Hair follicle dermal papilla cell (primary cell): ENCODE results near the gene RXYLT1. TPM values are rescaled to one million over a fixed set of nuclear protein-coding genes. Genes with fewer than 3 reads are reported as not detected.

Source experiments
- small RNA-seq: library from RNA; depleted of rRNA; stranded (forward); fragments of <200 nt; gene quantifications from one replicate; pipeline ENCODE3, GENCODE V24; 2012
- total RNA-seq: library from RNA; depleted of rRNA; stranded (reverse); fragments of >200 nt; gene quantifications from 2 replicates; pipeline ENCODE4 v1.2.3, GENCODE V29; 2012

Gene RXYLT1
- 14.9 and 16.6 TPM in 2 replicates for total RNA-seq

DNA sequence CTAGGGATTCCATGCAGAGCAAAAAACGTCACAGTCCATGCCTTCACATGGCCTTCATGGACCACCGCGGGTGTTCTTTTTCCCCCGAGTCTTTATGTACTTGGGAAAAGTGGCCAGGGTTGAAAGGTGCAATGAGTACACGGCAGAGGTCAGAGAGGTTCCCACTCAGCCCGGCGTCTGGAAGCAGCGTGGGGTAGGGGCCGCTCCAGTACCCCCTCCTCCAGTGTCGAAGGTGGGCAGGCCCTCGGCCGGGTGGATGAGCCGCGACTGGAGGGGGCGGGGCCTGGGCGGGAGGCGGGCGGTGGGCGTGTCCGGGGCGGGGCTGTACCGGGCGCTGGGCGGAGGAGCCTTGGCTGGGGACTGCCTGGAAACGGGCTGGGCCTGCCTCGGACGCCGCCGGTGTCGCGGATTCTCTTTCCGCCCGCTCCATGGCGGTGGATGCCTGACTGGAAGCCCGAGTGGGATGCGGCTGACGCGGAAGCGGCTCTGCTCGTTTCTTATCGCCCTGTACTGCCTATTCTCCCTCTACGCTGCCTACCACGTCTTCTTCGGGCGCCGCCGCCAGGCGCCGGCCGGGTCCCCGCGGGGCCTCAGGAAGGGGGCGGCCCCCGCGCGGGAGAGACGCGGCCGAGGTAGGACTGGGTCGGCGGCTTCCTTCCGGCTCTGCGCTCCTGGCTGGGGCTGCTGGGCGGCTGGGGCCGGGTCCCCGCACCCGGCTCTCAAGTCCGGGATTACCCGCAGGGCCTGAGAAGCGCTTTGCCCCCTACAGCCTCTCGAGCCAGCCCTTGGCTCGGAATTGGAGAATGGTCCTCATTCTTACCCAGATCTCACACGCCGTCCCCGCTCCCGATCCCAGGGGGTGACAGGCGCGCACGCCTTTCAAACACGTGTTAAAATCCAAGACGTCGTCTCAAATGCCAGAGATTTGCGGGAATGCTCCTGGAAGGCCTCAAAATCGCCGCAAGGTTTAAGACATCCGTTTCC, at the start of gene RXYLT1:
Gene RXYLT1, plus strand, starts transcription at position 412 of the 984 bp plus-strand sequence. Its CDS starts 52 bp downstream, at position 464.

GRCh38 chr12:63844391-63845341, 65.0 kb downstream of the RXYLT1 start, which contains the start of gene SRGAP1:
Gene SRGAP1 (plus strand): TSS chr12:63844700. CDS start chr12:63844817, 117 bp downstream.

Small RNAs within 50 kb of the gene (small RNA-seq; reads per million reads assigned to genes)
- gene AC084357.1 = not detected

Other genes with a start within 250 kb of the RXYLT1 start
- gene DPY19L2, start 111.4 kb upstream of the RXYLT1 start, total RNA-seq = 6.8 and 13.6 TPM in 2 replicates
- gene SRGAP1, start 64.8 kb downstream of the RXYLT1 start, total RNA-seq = 23.7 and 26.7 TPM in 2 replicates